GM23338 (cell line): ENCODE measurements around the gene SP100. TPM values are rescaled to one million over a fixed set of nuclear protein-coding genes. Genes with fewer than 3 reads are reported as not detected.

Experiments
- ATAC-seq: fragments of 200-7000 bp; cut with Tn5 transposase; 3 replicates; pipeline ENCODE4 v1.9.1; 2020
- DNase-seq: peaks from one replicate; pipeline ENCODE4 v3.0.0-alpha.2; 2015; ENCODE audit warnings: low spot score
- H2AFZ ChIP-seq: fragments of 200-600 bp; sonication (generic); 2 replicates; pipeline ENCODE4 v1.8.0; 2016; ENCODE audit warnings: antibody characterized with exemption, mild to moderate bottlenecking, moderate library complexity
- H3F3A ChIP-seq: fragments of 200-600 bp; sonication (generic); replicated peaks from 2 replicates; pipeline ENCODE4 v1.8.0; 2017; ENCODE audit warnings: antibody characterized with exemption, mixed run types, low read depth
- H3K27ac ChIP-seq: fragments of 200-600 bp; sonication (generic); 2 replicates; pipeline ENCODE4 v1.6.1; 2016; ENCODE audit warnings: low read depth
- H3K27me3 ChIP-seq: fragments of 200-600 bp; sonication (generic); 2 replicates; pipeline ENCODE4 v1.8.0; 2016; ENCODE audit warnings: mild to moderate bottlenecking, mixed run types, moderate library complexity; ENCODE audit not compliant: insufficient read depth
- H3K36me3 ChIP-seq: fragments of 200-600 bp; sonication (generic); 2 replicates; pipeline ENCODE4 v1.8.0; 2016; ENCODE audit warnings: mild to moderate bottlenecking; ENCODE audit not compliant: insufficient read depth
- H3K4me1 ChIP-seq: fragments of 200-600 bp; sonication (generic); 2 replicates; pipeline ENCODE4 v1.8.0; 2016; ENCODE audit warnings: mild to moderate bottlenecking, moderate library complexity; ENCODE audit not compliant: insufficient read depth
- H3K4me2 ChIP-seq: fragments of 200-600 bp; sonication (generic); 2 replicates; pipeline ENCODE4 v1.7.1; 2017; ENCODE audit warnings: mixed run types
- H3K4me3 ChIP-seq: fragments of 200-600 bp; sonication (generic); 2 replicates; pipeline ENCODE4 v1.6.1; 2016; ENCODE audit warnings: mixed run types
- H3K79me2 ChIP-seq: fragments of 200-600 bp; sonication (generic); replicated peaks from 2 replicates; pipeline ENCODE4 v1.8.0; 2017; ENCODE audit warnings: mild to moderate bottlenecking; ENCODE audit not compliant: insufficient read depth
- H3K9me2 ChIP-seq: fragments of 200-600 bp; sonication (generic); 2 replicates; pipeline ENCODE4 v1.8.0; 2017; ENCODE audit not compliant: insufficient read depth
- H4K20me1 ChIP-seq: fragments of 200-600 bp; sonication (generic); replicated peaks from 2 replicates; pipeline ENCODE4 v1.8.0; 2017; ENCODE audit warnings: mild to moderate bottlenecking; ENCODE audit not compliant: insufficient read depth
- H3K27ac Mint-ChIP-seq: 2 replicates; pipeline ENCODE4 v1.8.0; 2020; ENCODE audit warnings: inconsistent platforms, mild to moderate bottlenecking, moderate library complexity, mixed read lengths
- H3K27me3 Mint-ChIP-seq: 3 replicates; pipeline ENCODE4 v1.8.0; 2022; ENCODE audit warnings: low read depth, mild to moderate bottlenecking, moderate library complexity, mixed read lengths, inconsistent platforms; ENCODE audit not compliant: insufficient read depth, poor library complexity
- H3K36me3 Mint-ChIP-seq: 3 replicates; pipeline ENCODE4 v1.8.0; 2021; ENCODE audit warnings: low read depth, mild to moderate bottlenecking, inconsistent platforms, moderate library complexity, mixed read lengths
- H3K4me1 Mint-ChIP-seq: 3 replicates; pipeline ENCODE4 v1.8.0; 2020; ENCODE audit warnings: mild to moderate bottlenecking, inconsistent platforms, mixed read lengths
- H3K4me3 Mint-ChIP-seq: 3 replicates; pipeline ENCODE4 v1.8.0; 2021; ENCODE audit warnings: moderate library complexity, mild to moderate bottlenecking, inconsistent platforms, mixed read lengths
- H3K9me3 Mint-ChIP-seq: 3 replicates; pipeline ENCODE4 v1.8.0; 2020; ENCODE audit warnings: moderate library complexity, mild to moderate bottlenecking, inconsistent platforms, mixed read lengths
- CREB1 ChIP-seq: fragments of 250-450 bp; sonication (Bioruptor Pico); IDR thresholded peaks from 2 replicates; pipeline ENCODE4 v1.5.0; 2020; ENCODE audit warnings: low read depth, mild to moderate bottlenecking, moderate library complexity
- CTCF ChIP-seq, 2 experiments: fragments of 200-600 bp in 1 of 2; sonication (generic) in 1 of 2; conservative IDR thresholded peaks; 2 replicates each; pipeline versions ENCODE4 v1.5.1 to v1.6.1; 2016 to 2017; ENCODE audit warnings: antibody characterized with exemption in 2 of 2, low read depth in 2 of 2, mild to moderate bottlenecking in 2 of 2, moderate library complexity in 1 of 2
- EZH2phosphoT487 ChIP-seq: fragments of 200-600 bp; sonication (generic); IDR thresholded peaks from one replicate; pipeline ENCODE4 v1.8.1; 2018; ENCODE audit warnings: antibody characterized with exemption; ENCODE audit not compliant: unreplicated experiment
- NANOG ChIP-seq: IDR thresholded peaks from 2 replicates; pipeline ENCODE4 v1.6.1; 2016; ENCODE audit warnings: antibody characterized with exemption, borderline replicate concordance
- POLR2AphosphoS5 ChIP-seq: IDR thresholded peaks from 2 replicates; pipeline ENCODE4 v1.6.1; 2016; ENCODE audit warnings: antibody characterized with exemption, low read depth
- REST ChIP-seq: IDR thresholded peaks from one replicate; pipeline ENCODE4 v1.6.1; 2018; ENCODE audit warnings: antibody characterized with exemption; ENCODE audit not compliant: unreplicated experiment
- ZNF114 ChIP-seq: fragments of 250-450 bp; sonication (Bioruptor Pico); IDR thresholded peaks from 2 replicates; pipeline ENCODE4 v1.5.0; 2020; ENCODE audit warnings: mild to moderate bottlenecking, moderate library complexity
- ZNF331 ChIP-seq: fragments of 250-450 bp; sonication (Bioruptor Pico); IDR thresholded peaks from 2 replicates; pipeline ENCODE4 v1.5.0; 2020; ENCODE audit warnings: low read depth, mild to moderate bottlenecking, moderate library complexity
- polyA plus RNA-seq: library from polyadenylated mRNA; unstranded; fragments of >200 nt; fragmentation: Nextera tagmentation; extraction: Ambion mirVana; gene quantifications from 2 replicates; pipeline ENCODE4 v1.2.1, GENCODE V29; 2016
- total RNA-seq: library from RNA; depleted of rRNA; stranded (reverse); fragments of >200 nt; shearing (Covaris generic); gene quantifications from 2 replicates; pipeline ENCODE4 v1.2.3, GENCODE V29; 2014

SP100 gene
- total and polyA plus RNA-seq, 2 experiments from 2014 or later: 0.44 to 0.73 TPM

- TF ChIP-seq REST (no peak), ZNF114 (CRISPR knock-in tag) (no peak), CTCF (conservative IDR thresholded peaks at IDR 0.05; ENCODE audit: low read depth in 2 of 2) (no peak), ZNF331 (no peak)
Observed at GRCh38 chr2:230520875-230521155, 104.8 kb downstream of the SP100 start (continued).

- Histone ChIP-seq H3K27ac (no peak overlapping the region), H4K20me1 (no peaks in the 10 kb centered on the region), H3K36me3 (peaks cover 5% of the 10 kb centered on the region; the same call in 1 of the 2 replicates), H3K9me2 (no peaks in the 10 kb centered on the region), H3K4me3 (no peak overlapping the region), H3K4me1 (no peaks in the 10 kb centered on the region), H3K79me2 (no peaks in the 10 kb centered on the region), H3K4me2 (no peak overlapping the region), H2AFZ (no peak overlapping the region), H3F3A (no peaks in the 10 kb centered on the region), H3K27me3 (no peaks in the 10 kb centered on the region)
- peaks cover 46% of the 10 kb centered on the region for H3K9me3 Mint-ChIP-seq
- no peaks in the 10 kb centered on the region for H3K27me3 Mint-ChIP-seq
- peaks cover 25% of the 10 kb centered on the region for H3K36me3 Mint-ChIP-seq
- no peak for ATAC-seq
- H3K27ac Mint-ChIP-seq: no peak overlapping the region
- no peak for TF ChIP-seq EZH2phosphoT487
- no peak for TF ChIP-seq POLR2AphosphoS5
- DNase-seq: no peak
- no peaks in the 10 kb centered on the region for H3K4me1 Mint-ChIP-seq
- no peak overlapping the region for H3K4me3 Mint-ChIP-seq
Observed at GRCh38 chr2:230521386-230521785, 105.4 kb downstream of the SP100 start.

GRCh38 chr2:230525682-230526081 lies 109.7 kb downstream of the SP100 start:
- Histone ChIP-seq H3K79me2 (no peaks in the 10 kb centered on the region), H2AFZ (no peak overlapping the region), H3K9me2 (no peaks in the 10 kb centered on the region), H3K27me3 (no peaks in the 10 kb centered on the region), H3K4me2 (no peak overlapping the region), H3F3A (no peaks in the 10 kb centered on the region), H3K4me1 (no peaks in the 10 kb centered on the region), H3K4me3 (no peak overlapping the region), H3K36me3 (peaks cover 5% of the 10 kb centered on the region; the same call in 1 of the 2 replicates), H4K20me1 (no peaks in the 10 kb centered on the region), H3K27ac (no peak overlapping the region)
- Mint-ChIP-seq H3K36me3 (peaks cover 20% of the 10 kb centered on the region), H3K27ac (no peak overlapping the region), H3K27me3 (no peaks in the 10 kb centered on the region), H3K4me3 (no peak overlapping the region), H3K9me3 (peaks cover 67% of the 10 kb centered on the region), H3K4me1 (no peaks in the 10 kb centered on the region)
- DNase-seq: no peak
- no peak for ATAC-seq
- no peak for TF ChIP-seq REST
- TF ChIP-seq CTCF (conservative IDR thresholded peaks at IDR 0.05; ENCODE audit: low read depth in 2 of 2): no peak
- no peak for TF ChIP-seq POLR2AphosphoS5
- no peak for TF ChIP-seq NANOG
- TF ChIP-seq CREB1 (CRISPR knock-in tag): no peak
- no peak for TF ChIP-seq ZNF114 (CRISPR knock-in tag)
- TF ChIP-seq EZH2phosphoT487: no peak
